DMS153 treated with DMSO at 0.1 percent for 48 hours (cell line): Measurements from ENCODE around the gene PRTFDC1.

Experiments used
- DNase-seq: peaks from one replicate; lab custom pipeline; 2025; ENCODE audit not compliant: unreplicated experiment; lab: John Stamatoyannopoulos, UW

The PRTFDC1 gene

GRCh38 chr10:24908793-24909423 is 43.5 kb downstream of the PRTFDC1 start:
- DNase-seq: no peak

GRCh38 chr10:24907956-24908355 is 44.5 kb downstream of the PRTFDC1 start:
- DNase-seq: no peak

- DNase-seq: no peak
Observed at GRCh38 chr10:24906372-24906771, 46.0 kb downstream of the PRTFDC1 start.

- DNase-seq: no peak
Observed at GRCh38 chr10:24904824-24905223, 47.6 kb downstream of the PRTFDC1 start.

- DNase-seq: no peak
Observed at GRCh38 chr10:24902400-24902728, 50.0 kb downstream of the PRTFDC1 start.

- no peak for DNase-seq
Observed at GRCh38 chr10:24901686-24902399, 50.6 kb downstream of the PRTFDC1 start.

GRCh38 chr10:24900888-24901685 is 51.3 kb downstream of the PRTFDC1 start:
- no peak for DNase-seq

- DNase-seq: no peak
Observed at GRCh38 chr10:24899571-24899970, 52.8 kb downstream of the PRTFDC1 start.

GRCh38 chr10:24898501-24898900 is 53.9 kb downstream of the PRTFDC1 start:
- DNase-seq: no peak

- no peak for DNase-seq
Observed at GRCh38 chr10:24897326-24897926, 55.0 kb downstream of the PRTFDC1 start.

GRCh38 chr10:24894728-24895127 is 57.7 kb downstream of the PRTFDC1 start:
- DNase-seq: no peak

GRCh38 chr10:24894309-24894708 is 58.1 kb downstream of the PRTFDC1 start:
- DNase-seq: no peak

- DNase-seq: no peak
Observed at GRCh38 chr10:24893127-24893526, 59.3 kb downstream of the PRTFDC1 start.

- no peak for DNase-seq
Observed at GRCh38 chr10:24891823-24892222, 60.6 kb downstream of the PRTFDC1 start.

GRCh38 chr10:24889639-24890038 is 62.8 kb downstream of the PRTFDC1 start:
- DNase-seq: no peak

- no peak for DNase-seq
Observed at GRCh38 chr10:24887855-24888231, 64.6 kb downstream of the PRTFDC1 start.

- DNase-seq: no peak
Observed at GRCh38 chr10:24886290-24886680, 66.1 kb downstream of the PRTFDC1 start.

GRCh38 chr10:24885551-24886289 is 66.7 kb downstream of the PRTFDC1 start:
- no peak for DNase-seq

GRCh38 chr10:24884793-24885192 is 67.6 kb downstream of the PRTFDC1 start:
- no peak for DNase-seq

GRCh38 chr10:24884316-24884715 is 68.1 kb downstream of the PRTFDC1 start:
- no peak for DNase-seq

- no peak for DNase-seq
Observed at GRCh38 chr10:24883176-24883575, 69.2 kb downstream of the PRTFDC1 start.
